ENCODE measurements around the gene MRI1.
A peak's percentile ranks its signal among the peaks of the same experiment; 100 is the strongest.

The MRI1 gene

DNA sequence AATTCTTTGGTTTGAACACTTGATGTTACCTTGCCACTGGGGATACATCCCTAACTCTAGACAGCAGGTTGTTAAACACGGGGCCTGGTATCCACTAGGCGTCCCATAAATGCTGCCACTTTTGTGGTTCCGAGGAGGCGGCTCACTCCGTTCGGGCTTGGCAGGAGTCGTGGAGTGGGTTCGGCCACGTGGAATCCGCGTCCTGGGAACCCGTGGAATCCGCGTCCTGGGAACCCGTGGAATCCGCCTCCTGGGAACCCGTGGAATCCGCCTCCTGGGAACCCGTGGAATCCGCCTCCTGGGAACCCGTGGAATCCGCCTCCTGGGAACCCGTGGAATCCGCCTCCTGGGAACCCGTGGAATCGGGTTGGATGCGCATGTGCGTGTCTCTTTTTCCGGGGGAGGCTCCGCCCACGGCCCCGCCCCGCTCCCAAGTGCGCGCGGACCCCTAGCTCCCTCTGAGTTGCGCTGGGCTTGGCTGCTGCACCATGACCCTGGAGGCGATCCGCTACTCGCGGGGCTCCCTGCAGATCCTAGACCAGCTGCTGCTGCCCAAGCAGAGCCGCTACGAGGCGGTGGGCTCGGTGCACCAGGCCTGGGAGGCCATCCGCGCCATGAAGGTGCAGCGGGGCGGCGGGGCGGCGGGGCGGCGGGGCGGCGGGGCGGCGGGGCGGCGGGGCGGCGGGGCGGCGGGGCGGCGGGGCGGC lies at the start of gene MRI1:
Gene MRI1, plus strand, starts transcription at position 422 of the 707 bp plus-strand sequence. Its CDS starts 67 bp downstream, at position 489.
- in situ Hi-C loops (cut with MboI; ENCODE audit: low pct_unique_long_range_greater_than_20kb, low sequenced_read_pairs, unreplicated experiment) = no loop called here
- DNase-seq (ENCODE audit: low spot score) = peak; percentile 94
- TF ChIP-seq, protein P1, sequence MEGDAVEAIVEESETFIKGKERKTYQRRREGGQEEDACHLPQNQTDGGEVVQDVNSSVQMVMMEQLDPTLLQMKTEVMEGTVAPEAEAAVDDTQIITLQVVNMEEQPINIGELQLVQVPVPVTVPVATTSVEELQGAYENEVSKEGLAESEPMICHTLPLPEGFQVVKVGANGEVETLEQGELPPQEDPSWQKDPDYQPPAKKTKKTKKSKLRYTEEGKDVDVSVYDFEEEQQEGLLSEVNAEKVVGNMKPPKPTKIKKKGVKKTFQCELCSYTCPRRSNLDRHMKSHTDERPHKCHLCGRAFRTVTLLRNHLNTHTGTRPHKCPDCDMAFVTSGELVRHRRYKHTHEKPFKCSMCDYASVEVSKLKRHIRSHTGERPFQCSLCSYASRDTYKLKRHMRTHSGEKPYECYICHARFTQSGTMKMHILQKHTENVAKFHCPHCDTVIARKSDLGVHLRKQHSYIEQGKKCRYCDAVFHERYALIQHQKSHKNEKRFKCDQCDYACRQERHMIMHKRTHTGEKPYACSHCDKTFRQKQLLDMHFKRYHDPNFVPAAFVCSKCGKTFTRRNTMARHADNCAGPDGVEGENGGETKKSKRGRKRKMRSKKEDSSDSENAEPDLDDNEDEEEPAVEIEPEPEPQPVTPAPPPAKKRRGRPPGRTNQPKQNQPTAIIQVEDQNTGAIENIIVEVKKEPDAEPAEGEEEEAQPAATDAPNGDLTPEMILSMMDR (IDR thresholded peaks at IDR 0.05; ENCODE audit: extremely low read depth, insufficient read depth, missing control alignments) = no peak

DNA sequence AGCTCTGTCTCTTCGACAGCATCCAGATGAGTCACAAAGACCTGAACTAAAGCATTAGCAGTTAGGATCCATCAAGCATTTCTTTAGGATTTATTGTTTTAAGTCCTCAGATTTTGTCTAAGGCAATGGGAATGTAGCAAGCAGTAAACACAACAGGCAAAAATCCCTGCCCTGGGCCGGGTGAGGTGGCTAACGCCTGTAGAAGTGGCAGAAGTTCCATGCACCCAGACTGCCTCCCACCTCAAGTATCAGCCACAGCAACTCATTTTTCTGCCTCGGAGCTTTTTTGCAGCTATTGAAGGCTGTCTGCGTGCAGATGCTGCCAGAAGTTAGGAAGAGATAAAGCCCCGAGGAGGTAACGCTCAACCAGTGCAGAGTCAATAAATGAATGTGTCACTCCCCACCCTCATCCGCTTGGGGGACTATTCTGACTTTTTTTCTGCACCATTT lies 47.1 kb upstream of the MRI1 start:
- no peak for DNase-seq (ENCODE audit: low spot score)
- in situ Hi-C loops (cut with MboI; ENCODE audit: low pct_unique_long_range_greater_than_20kb, low sequenced_read_pairs, unreplicated experiment) = no loop called here
- TF ChIP-seq, protein P1 (IDR thresholded peaks at IDR 0.05; ENCODE audit: extremely low read depth, insufficient read depth, missing control alignments) = no peak

DNA sequence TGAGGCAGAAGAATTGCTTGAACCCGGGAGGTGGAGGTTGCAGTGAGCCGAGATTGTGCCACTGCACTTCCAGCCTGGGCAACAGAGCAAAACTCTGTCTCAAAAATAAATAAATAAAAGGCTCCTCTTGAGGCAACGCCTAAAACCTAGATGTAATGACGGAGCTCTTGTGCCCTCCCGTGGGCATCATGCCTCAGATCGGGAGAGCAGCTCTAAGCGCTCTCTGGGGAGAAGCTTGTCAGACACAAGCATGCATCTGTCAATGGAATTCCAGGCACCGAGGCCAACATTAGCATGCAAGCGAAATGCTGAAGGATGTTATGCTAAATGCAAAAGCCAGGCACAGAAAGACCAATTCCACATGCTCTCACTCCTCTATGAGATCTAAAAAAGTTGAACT lies 45.6 kb upstream of the MRI1 start:
- in situ Hi-C loops (cut with MboI; ENCODE audit: low pct_unique_long_range_greater_than_20kb, low sequenced_read_pairs, unreplicated experiment) = no loop called here
- TF ChIP-seq, protein P1 (IDR thresholded peaks at IDR 0.05; ENCODE audit: extremely low read depth, insufficient read depth, missing control alignments) = no peak
- no peak for DNase-seq (ENCODE audit: low spot score)

DNA sequence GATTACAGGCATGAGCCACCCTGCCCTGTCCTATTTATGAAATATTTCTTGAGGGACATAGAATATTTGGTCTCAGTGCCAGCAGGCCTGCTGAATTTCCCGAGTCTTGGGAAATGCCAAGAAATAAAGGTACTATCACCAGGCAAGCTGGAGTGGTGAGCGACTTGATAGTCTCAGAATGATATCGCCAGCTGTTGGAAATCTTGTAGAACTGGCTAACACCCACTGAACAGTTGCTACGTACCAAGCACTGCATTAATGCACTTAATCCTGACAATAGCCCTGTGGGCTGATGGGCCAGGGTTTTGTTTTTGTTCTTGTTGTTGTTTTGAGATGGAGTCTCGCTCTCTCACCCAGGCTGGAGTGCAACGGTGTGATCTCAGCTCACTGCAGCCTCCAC lies 42.2 kb upstream of the MRI1 start:
- in situ Hi-C loops (cut with MboI; ENCODE audit: low pct_unique_long_range_greater_than_20kb, low sequenced_read_pairs, unreplicated experiment) = no loop called here
- no peak for DNase-seq (ENCODE audit: low spot score)
- TF ChIP-seq, protein P1 (IDR thresholded peaks at IDR 0.05; ENCODE audit: extremely low read depth, insufficient read depth, missing control alignments) = no peak

DNA sequence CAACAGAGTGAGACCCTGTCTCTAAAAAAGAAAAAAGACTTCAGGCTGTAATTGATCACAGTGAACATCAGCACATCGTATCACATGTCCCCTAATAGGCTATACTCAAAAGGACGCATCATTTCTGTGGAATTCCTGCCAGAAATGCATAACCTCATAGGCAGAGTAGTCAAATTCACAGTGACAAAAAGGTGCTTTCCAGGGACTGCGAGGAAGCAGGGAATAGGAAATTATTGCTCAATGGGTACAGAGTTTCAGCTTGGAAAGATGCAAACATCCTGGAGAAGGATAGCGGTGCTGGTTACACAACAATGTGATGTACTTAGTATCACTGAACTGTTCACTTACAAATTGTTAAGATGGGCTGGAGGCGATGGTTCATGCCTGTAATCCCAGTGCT lies 41.1 kb upstream of the MRI1 start:
- TF ChIP-seq, protein P1 (IDR thresholded peaks at IDR 0.05; ENCODE audit: extremely low read depth, insufficient read depth, missing control alignments) = no peak
- DNase-seq (ENCODE audit: low spot score) = no peak
- in situ Hi-C loops (cut with MboI; ENCODE audit: low pct_unique_long_range_greater_than_20kb, low sequenced_read_pairs, unreplicated experiment) = no loop called here

DNA sequence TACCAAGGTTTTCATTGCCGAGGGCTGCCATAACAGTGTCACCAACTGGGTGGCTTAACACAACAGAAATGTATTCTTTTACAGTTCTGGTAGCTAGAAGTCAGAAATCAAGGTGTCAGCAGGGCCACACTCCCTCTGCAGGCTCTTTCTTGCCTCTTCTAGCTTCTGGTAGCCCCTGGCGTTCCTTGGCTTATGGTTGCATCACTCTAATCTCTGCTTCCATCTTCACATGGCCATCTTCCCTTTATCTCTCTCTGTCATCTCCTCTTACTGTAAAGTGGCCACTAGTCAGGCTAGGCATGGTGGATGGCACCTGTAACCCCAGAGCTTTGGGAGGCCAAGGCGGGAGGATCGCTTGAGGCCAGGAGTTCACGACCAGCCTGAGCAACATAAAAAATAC lies 38.0 kb upstream of the MRI1 start:
- in situ Hi-C loops (cut with MboI; ENCODE audit: low pct_unique_long_range_greater_than_20kb, low sequenced_read_pairs, unreplicated experiment) = no loop called here
- TF ChIP-seq, protein P1 (IDR thresholded peaks at IDR 0.05; ENCODE audit: extremely low read depth, insufficient read depth, missing control alignments) = no peak
- DNase-seq (ENCODE audit: low spot score) = no peak
